Panc1 (cell line): ENCODE data around the gene PLXNA2. TPM values are rescaled to one million over a fixed set of nuclear protein-coding genes. Genes with fewer than 3 reads are reported as not detected.

ENCODE experiments used
- ATAC-seq: fragments of 200-7000 bp; cut with Tn5 transposase; 2 replicates; pipeline ENCODE4 v1.9.1; 2020; ENCODE audit warnings: mild to moderate bottlenecking, moderate library complexity
- BruUV-seq: library from RNA; stranded (reverse); fragments of 400-500 nt; replicated peaks from 2 replicates; lab custom pipeline; 2021; lab: Mats Ljungman, UMichigan
- CTCF ChIA-PET: fragments of 300-600 bp; sonication (Branson Sonifier 250); formaldehyde crosslinking; loops from one replicate; lab custom pipeline; 2022; ENCODE audit warnings: antibody characterized with exemption; lab: Charles Lee
- POLR2A ChIA-PET: fragments of 300-600 bp; sonication (Branson Sonifier 250); formaldehyde crosslinking; loops from one replicate; lab custom pipeline; 2022; ENCODE audit warnings: antibody characterized with exemption; lab: Charles Lee
- DNase-seq: peaks from one replicate; pipeline ENCODE4 v3.0.0-alpha.2; 2010; ENCODE audit warnings: low read depth, low spot score
- H3K27ac ChIP-seq: 2 replicates; pipeline ENCODE4 v1.5.1; 2011; ENCODE audit warnings: mild to moderate bottlenecking, low read length, inconsistent platforms
- H3K27me3 ChIP-seq: fragments of 200-500 bp; sonication (Bioruptor generic); 2 replicates; pipeline ENCODE4 v1.6.0; 2014; ENCODE audit warnings: low read length, inconsistent platforms; ENCODE audit not compliant: control insufficient read depth, insufficient read depth
- H3K36me3 ChIP-seq: fragments of 200-500 bp; sonication (Bioruptor generic); 2 replicates; pipeline ENCODE4 v1.5.1; 2014; ENCODE audit warnings: inconsistent platforms, mild to moderate bottlenecking, low read length, moderate library complexity; ENCODE audit not compliant: control insufficient read depth, insufficient read depth
- H3K4me1 ChIP-seq: 2 replicates; pipeline ENCODE4 v1.5.1; 2011; ENCODE audit warnings: inconsistent platforms, mild to moderate bottlenecking, low read length, moderate library complexity; ENCODE audit not compliant: control insufficient read depth, insufficient read depth
- H3K4me3 ChIP-seq, 2 experiments: 2 replicates each; pipeline ENCODE4 v1.5.1; 2011 to 2012; ENCODE audit warnings: low read depth in 2 of 2, low read length in 2 of 2, mild to moderate bottlenecking in 2 of 2, inconsistent platforms in 1 of 2, moderate library complexity in 1 of 2
- H3K9me3 ChIP-seq: fragments of 200-500 bp; sonication (Bioruptor generic); 2 replicates; pipeline ENCODE4 v1.5.1; 2014; ENCODE audit warnings: low read depth, mild to moderate bottlenecking, inconsistent platforms, low read length, moderate library complexity; ENCODE audit not compliant: control insufficient read depth, insufficient read depth
- CTCF ChIP-seq: fragments of 450-650 bp; IDR thresholded peaks from 2 replicates; pipeline ENCODE4 v1.5.1; 2017; ENCODE audit warnings: mild to moderate bottlenecking
- POLR2AphosphoS5 ChIP-seq: IDR thresholded peaks from 2 replicates; pipeline ENCODE4 v1.6.1; 2012; ENCODE audit warnings: mild to moderate bottlenecking, low read depth, low read length, moderate library complexity
- SIN3A ChIP-seq: IDR thresholded peaks from 2 replicates; pipeline ENCODE4 v1.6.1; 2012; ENCODE audit warnings: low read depth, mild to moderate bottlenecking, low read length, moderate library complexity, borderline replicate concordance; ENCODE audit not compliant: insufficient read depth
- TCF7L2 ChIP-seq: IDR thresholded peaks from 2 replicates; pipeline ENCODE4 v1.6.1; 2011; ENCODE audit warnings: mild to moderate bottlenecking, low read depth, low read length, inconsistent platforms
- in situ Hi-C: cut with HindIII; loops from 2 replicates; pipeline ENCODE4 v1.10.0; 2016; ENCODE audit warnings: low sequenced_read_pairs, low pct_unique_long_range_greater_than_20kb
- intact Hi-C: fragments of 100-400 bp; cut with micrococcal nuclease; formaldehyde crosslinking; loops from one replicate; pipeline ENCODE4 v1.10.0; 2022; ENCODE audit not compliant: unreplicated experiment
- total RNA-seq: library from RNA; stranded (reverse); gene quantifications from one replicate; pipeline ENCODE4 v1.2.1, GENCODE V29; 2021; ENCODE audit not compliant: unreplicated experiment
- TF ChIP-seq, protein P1 (sequence below), 2 experiments: IDR thresholded peaks; 2 replicates each; pipeline ENCODE4 v1.6.1; 2011 to 2012; ENCODE audit warnings: low read depth in 2 of 2, control low read depth in 1 of 2, low read length in 1 of 2, mild to moderate bottlenecking in 1 of 2, moderate library complexity in 1 of 2; ENCODE audit not compliant: insufficient read depth in 1 of 2

PLXNA2 gene
- total RNA-seq, 1 experiment from 2014 or later, result 0.98 TPM

DNA sequence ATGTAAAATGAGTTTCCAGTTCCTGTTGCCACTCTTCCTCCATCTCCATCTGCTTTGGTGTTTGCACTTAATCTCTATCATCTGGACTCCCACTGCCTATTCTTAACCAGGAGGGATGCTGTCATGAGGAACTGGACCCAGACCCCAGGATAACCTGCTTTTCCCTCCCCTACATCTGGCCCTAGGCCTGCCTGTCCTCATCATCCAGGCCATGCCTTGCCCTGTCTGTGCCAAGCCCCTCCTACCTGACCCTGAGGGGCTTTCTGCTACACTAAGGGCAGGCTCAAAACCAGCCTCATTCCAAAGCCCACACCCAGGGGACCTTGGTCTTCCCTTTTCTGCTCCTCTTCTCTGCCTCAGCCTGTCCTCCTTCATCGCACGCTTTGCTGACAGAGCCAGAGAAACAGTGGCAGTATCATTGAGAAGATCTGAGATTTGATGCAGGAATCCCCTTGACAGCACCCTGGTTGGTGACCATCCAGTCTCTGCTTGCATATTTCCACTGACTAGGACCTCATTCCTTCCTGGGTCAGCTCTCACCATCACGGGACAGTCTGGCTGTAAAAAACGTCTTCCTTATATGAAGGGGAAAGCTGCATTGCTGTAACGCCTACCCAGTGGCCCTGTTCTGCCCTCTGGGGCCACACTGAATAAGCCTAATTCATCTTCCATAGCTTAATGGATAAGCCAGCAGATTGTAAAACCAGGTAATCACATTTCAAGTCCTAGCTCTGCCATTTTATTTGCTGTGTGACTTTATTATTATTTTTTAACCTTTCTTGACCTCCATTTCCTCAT lies 38.8 kb downstream of the PLXNA2 start:
- in situ Hi-C loops, result no loop called here
- H3K27ac ChIP-seq, result no peak overlapping the region
- TF ChIP-seq TCF7L2 (no peak), POLR2AphosphoS5 (no peak), SIN3A (no peak), CTCF (no peak)
- TF ChIP-seq, protein P1, sequence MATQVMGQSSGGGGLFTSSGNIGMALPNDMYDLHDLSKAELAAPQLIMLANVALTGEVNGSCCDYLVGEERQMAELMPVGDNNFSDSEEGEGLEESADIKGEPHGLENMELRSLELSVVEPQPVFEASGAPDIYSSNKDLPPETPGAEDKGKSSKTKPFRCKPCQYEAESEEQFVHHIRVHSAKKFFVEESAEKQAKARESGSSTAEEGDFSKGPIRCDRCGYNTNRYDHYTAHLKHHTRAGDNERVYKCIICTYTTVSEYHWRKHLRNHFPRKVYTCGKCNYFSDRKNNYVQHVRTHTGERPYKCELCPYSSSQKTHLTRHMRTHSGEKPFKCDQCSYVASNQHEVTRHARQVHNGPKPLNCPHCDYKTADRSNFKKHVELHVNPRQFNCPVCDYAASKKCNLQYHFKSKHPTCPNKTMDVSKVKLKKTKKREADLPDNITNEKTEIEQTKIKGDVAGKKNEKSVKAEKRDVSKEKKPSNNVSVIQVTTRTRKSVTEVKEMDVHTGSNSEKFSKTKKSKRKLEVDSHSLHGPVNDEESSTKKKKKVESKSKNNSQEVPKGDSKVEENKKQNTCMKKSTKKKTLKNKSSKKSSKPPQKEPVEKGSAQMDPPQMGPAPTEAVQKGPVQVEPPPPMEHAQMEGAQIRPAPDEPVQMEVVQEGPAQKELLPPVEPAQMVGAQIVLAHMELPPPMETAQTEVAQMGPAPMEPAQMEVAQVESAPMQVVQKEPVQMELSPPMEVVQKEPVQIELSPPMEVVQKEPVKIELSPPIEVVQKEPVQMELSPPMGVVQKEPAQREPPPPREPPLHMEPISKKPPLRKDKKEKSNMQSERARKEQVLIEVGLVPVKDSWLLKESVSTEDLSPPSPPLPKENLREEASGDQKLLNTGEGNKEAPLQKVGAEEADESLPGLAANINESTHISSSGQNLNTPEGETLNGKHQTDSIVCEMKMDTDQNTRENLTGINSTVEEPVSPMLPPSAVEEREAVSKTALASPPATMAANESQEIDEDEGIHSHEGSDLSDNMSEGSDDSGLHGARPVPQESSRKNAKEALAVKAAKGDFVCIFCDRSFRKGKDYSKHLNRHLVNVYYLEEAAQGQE (IDR thresholded peaks at IDR 0.05; ENCODE audit: insufficient read depth in 1 of 2, low read depth in 2 of 2, low read length in 1 of 2), result no peak
- H3K4me3 ChIP-seq, result no peak overlapping the region
- DNase-seq (no peak), ATAC-seq (no peak)
- no TSS peak for BruUV-seq
- no peaks in the 10 kb centered on the region for H3K4me1 ChIP-seq
- no peaks in the 10 kb centered on the region for H3K36me3 ChIP-seq
- CTCF ChIA-PET, result no interaction called here
- no peaks in the 10 kb centered on the region for H3K9me3 ChIP-seq
- H3K27me3 ChIP-seq, result no peaks in the 10 kb centered on the region
- intact Hi-C loops, result no loop called here
- POLR2A ChIA-PET, result no interaction called here

DNA sequence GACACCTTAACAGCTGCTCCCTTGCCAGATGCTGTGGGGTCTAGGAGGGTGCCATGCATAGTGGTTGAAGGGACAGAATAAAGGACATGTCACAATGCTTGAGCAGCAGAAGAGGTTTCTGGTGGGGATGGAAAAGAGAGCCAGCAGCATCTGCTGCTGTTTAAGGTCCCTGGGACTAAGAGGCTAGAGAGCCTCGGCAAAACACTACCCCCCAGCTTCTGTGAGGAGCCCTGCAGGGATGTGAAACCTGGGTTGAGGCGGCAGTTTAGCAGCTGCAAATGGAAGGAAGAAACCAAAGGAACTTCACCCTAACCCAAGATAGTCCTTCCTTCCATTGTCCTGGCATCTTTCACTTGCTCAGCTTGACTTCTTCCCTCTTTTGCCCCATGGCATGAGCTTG lies 39.4 kb downstream of the PLXNA2 start:
- no peak overlapping the region for H3K4me3 ChIP-seq
- H3K9me3 ChIP-seq, result no peaks in the 10 kb centered on the region
- no peaks in the 10 kb centered on the region for H3K27me3 ChIP-seq
- BruUV-seq, result no TSS peak
- ATAC-seq (no peak), DNase-seq (no peak)
- ChIA-PET POLR2A (no interaction called here), CTCF (no interaction called here)
- no peak overlapping the region for H3K27ac ChIP-seq
- TF ChIP-seq, protein P1 (IDR thresholded peaks at IDR 0.05; ENCODE audit: insufficient read depth in 1 of 2, low read depth in 2 of 2, low read length in 1 of 2), result no peak
- TF ChIP-seq TCF7L2, result no peak
- no peak for TF ChIP-seq SIN3A
- no peak for TF ChIP-seq CTCF
- no peaks in the 10 kb centered on the region for H3K4me1 ChIP-seq
- no peaks in the 10 kb centered on the region for H3K36me3 ChIP-seq
- intact Hi-C loops, result no loop called here
- in situ Hi-C loops, result no loop called here
